HG02884 (cell line): ENCODE results near the gene MYO16.
A peak's percentile ranks its signal among the peaks of the same experiment; 100 is the strongest.

ENCODE experiments used
- ATAC-seq: cut with Tn5 transposase; IDR thresholded peaks from one replicate; pipeline ENCODE4 v1.9.1; 2021; ENCODE audit warnings: mild to moderate bottlenecking, moderate library complexity; ENCODE audit not compliant: unreplicated experiment

The MYO16 gene

GRCh38 chr13:108927615-108928014 lies 298.2 kb downstream of the MYO16 start:
- ATAC-seq, result no peak

GRCh38 chr13:108929532-108930206 lies 300.3 kb downstream of the MYO16 start:
- ATAC-seq, result no peak

- ATAC-seq, result no peak
Observed at GRCh38 chr13:108932196-108932595, 302.8 kb downstream of the MYO16 start.

- ATAC-seq, result no peak
Observed at GRCh38 chr13:108933061-108933460, 303.6 kb downstream of the MYO16 start.

GRCh38 chr13:108938155-108938554 lies 308.7 kb downstream of the MYO16 start:
- ATAC-seq, result no peak

- no peak for ATAC-seq
Observed at GRCh38 chr13:108940121-108940520, 310.7 kb downstream of the MYO16 start.

- no peak for ATAC-seq
Observed at GRCh38 chr13:108943842-108944241, 314.4 kb downstream of the MYO16 start.

GRCh38 chr13:108944760-108945159 lies 315.3 kb downstream of the MYO16 start:
- ATAC-seq, result no peak

- ATAC-seq, result no peak
Observed at GRCh38 chr13:108947551-108948030, 318.2 kb downstream of the MYO16 start.

- ATAC-seq, result no peak
Observed at GRCh38 chr13:108948251-108948671, 318.9 kb downstream of the MYO16 start.

- no peak for ATAC-seq
Observed at GRCh38 chr13:108950333-108951010, 321.1 kb downstream of the MYO16 start.

- no peak for ATAC-seq
Observed at GRCh38 chr13:108955741-108956140, 326.3 kb downstream of the MYO16 start.

- no peak for ATAC-seq
Observed at GRCh38 chr13:108957369-108958012, 328.1 kb downstream of the MYO16 start.

GRCh38 chr13:108958013-108958376 lies 328.6 kb downstream of the MYO16 start:
- ATAC-seq, result no peak

- ATAC-seq, result no peak
Observed at GRCh38 chr13:108959234-108959633, 329.8 kb downstream of the MYO16 start.

GRCh38 chr13:108960006-108960405 lies 330.6 kb downstream of the MYO16 start:
- ATAC-seq, result no peak

- peak; percentile 84 for ATAC-seq
Observed at GRCh38 chr13:108961542-108962125, 332.2 kb downstream of the MYO16 start.

- ATAC-seq, result no peak
Observed at GRCh38 chr13:108962654-108963053, 333.2 kb downstream of the MYO16 start.

- no peak for ATAC-seq
Observed at GRCh38 chr13:108963276-108963810, 333.9 kb downstream of the MYO16 start.

GRCh38 chr13:108963846-108964600 lies 334.6 kb downstream of the MYO16 start:
- ATAC-seq, result no peak

- ATAC-seq, result no peak
Observed at GRCh38 chr13:108964606-108965005, 335.2 kb downstream of the MYO16 start.
